Measurements from ENCODE around the gene CREB3L1. TPM values are rescaled to one million over a fixed set of nuclear protein-coding genes. Genes with fewer than 3 reads are reported as not detected.

Gene CREB3L1
- total and polyA plus RNA-seq, 2 of the 13 experiments (the other 11 are each of a cell fraction or from before 2014, with no cell fraction given): not detected

DNA sequence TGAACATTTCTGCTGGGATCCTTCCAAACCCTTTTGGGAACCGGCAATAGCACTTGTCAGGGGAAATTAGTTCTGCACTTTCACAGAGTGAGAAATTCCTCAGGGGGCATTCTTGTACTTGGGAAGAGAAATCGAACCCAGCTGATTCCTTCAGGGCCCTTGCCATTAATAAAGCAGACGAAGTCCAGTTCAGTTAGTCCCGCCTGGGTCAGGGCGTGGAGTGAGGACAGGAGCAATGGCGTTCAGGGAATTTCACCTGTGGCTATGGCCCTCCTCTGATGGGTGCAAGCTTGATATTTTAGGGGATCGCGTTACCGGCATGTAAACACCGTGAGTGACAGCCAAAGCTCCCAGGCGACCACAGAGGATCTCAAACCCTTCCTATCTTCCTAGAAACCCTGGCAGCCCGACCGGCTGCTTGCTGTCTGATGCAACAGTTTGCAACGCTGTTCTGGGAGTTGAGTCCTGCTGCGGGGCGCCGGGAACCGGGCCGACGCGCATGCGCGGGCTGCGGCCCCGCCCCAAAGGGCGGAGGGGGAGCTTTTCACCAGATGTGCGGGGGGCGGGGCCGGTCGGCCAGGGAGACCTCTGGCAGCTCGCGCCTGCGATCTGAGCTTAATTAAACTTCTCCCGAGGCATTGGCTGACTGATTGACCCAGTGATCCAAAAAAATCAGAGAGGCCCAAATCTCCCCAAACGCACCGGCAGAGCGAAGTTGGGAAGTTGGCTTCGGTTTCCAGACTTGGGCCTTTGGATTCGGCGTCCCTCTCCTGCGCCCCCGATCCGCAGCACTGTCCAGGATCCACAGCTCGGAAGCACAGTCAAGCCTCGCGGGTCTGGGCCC, 34.3 kb upstream of the CREB3L1 start (continued):
- peak; percentile 16; the same call in 1 of the 2 replicates for TF ChIP-seq ATF7 (IDR thresholded peaks at IDR 0.05)
- 0 out of 2 replicates have a peak, but pooled peaks have one; percentile 67 for TF ChIP-seq ATF7 (CRISPR knock-in tag; IDR thresholded peaks at IDR 0.05)
- TF ChIP-seq NFATC3 (CRISPR knock-in tag; IDR thresholded peaks at IDR 0.05): no peak
- TF ChIP-seq POLR2AphosphoS5 (IDR thresholded peaks at IDR 0.05; ENCODE audit: low read depth, low read length): peak; percentile 90
- TF ChIP-seq SOX13 (IDR thresholded peaks at IDR 0.05): no peak
- peak in 1 of 2 experiments; percentile 15; a peak in 1 of 4 replicates for TF ChIP-seq SOX13 (CRISPR knock-in tag; conservative IDR thresholded peaks at IDR 0.05 in 1 of 2, IDR thresholded peaks at IDR 0.05 in 1 of 2)
- TF ChIP-seq, protein P1, sequence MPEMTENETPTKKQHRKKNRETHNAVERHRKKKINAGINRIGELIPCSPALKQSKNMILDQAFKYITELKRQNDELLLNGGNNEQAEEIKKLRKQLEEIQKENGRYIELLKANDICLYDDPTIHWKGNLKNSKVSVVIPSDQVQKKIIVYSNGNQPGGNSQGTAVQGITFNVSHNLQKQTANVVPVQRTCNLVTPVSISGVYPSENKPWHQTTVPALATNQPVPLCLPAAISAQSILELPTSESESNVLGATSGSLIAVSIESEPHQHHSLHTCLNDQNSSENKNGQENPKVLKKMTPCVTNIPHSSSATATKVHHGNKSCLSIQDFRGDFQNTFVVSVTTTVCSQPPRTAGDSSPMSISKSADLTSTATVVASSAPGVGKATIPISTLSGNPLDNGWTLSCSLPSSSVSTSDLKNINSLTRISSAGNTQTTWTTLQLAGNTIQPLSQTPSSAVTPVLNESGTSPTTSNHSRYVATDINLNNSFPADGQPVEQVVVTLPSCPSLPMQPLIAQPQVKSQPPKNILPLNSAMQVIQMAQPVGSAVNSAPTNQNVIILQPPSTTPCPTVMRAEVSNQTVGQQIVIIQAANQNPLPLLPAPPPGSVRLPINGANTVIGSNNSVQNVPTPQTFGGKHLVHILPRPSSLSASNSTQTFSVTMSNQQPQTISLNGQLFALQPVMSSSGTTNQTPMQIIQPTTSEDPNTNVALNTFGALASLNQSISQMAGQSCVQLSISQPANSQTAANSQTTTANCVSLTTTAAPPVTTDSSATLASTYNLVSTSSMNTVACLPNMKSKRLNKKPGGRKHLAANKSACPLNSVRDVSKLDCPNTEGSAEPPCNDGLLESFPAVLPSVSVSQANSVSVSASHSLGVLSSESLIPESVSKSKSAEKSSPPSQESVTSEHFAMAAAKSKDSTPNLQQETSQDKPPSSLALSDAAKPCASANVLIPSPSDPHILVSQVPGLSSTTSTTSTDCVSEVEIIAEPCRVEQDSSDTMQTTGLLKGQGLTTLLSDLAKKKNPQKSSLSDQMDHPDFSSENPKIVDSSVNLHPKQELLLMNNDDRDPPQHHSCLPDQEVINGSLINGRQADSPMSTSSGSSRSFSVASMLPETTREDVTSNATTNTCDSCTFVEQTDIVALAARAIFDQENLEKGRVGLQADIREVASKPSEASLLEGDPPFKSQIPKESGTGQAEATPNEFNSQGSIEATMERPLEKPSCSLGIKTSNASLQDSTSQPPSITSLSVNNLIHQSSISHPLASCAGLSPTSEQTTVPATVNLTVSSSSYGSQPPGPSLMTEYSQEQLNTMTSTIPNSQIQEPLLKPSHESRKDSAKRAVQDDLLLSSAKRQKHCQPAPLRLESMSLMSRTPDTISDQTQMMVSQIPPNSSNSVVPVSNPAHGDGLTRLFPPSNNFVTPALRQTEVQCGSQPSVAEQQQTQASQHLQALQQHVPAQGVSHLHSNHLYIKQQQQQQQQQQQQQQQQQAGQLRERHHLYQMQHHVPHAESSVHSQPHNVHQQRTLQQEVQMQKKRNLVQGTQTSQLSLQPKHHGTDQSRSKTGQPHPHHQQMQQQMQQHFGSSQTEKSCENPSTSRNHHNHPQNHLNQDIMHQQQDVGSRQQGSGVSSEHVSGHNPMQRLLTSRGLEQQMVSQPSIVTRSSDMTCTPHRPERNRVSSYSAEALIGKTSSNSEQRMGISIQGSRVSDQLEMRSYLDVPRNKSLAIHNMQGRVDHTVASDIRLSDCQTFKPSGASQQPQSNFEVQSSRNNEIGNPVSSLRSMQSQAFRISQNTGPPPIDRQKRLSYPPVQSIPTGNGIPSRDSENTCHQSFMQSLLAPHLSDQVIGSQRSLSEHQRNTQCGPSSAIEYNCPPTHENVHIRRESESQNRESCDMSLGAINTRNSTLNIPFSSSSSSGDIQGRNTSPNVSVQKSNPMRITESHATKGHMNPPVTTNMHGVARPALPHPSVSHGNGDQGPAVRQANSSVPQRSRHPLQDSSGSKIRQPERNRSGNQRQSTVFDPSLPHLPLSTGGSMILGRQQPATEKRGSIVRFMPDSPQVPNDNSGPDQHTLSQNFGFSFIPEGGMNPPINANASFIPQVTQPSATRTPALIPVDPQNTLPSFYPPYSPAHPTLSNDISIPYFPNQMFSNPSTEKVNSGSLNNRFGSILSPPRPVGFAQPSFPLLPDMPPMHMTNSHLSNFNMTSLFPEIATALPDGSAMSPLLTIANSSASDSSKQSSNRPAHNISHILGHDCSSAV (CRISPR knock-in tag; IDR thresholded peaks at IDR 0.05; ENCODE audit: borderline replicate concordance): no peak
- TF ChIP-seq, protein P2, sequence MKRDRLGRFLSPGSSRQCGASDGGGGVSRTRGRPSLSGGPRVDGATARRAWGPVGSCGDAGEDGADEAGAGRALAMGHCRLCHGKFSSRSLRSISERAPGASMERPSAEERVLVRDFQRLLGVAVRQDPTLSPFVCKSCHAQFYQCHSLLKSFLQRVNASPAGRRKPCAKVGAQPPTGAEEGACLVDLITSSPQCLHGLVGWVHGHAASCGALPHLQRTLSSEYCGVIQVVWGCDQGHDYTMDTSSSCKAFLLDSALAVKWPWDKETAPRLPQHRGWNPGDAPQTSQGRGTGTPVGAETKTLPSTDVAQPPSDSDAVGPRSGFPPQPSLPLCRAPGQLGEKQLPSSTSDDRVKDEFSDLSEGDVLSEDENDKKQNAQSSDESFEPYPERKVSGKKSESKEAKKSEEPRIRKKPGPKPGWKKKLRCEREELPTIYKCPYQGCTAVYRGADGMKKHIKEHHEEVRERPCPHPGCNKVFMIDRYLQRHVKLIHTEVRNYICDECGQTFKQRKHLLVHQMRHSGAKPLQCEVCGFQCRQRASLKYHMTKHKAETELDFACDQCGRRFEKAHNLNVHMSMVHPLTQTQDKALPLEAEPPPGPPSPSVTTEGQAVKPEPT (CRISPR knock-in tag; IDR thresholded peaks at IDR 0.05; ENCODE audit: low read depth): peak; percentile 63; the same call in 1 of the 2 replicates
- no peak for TF ChIP-seq ZSCAN22 (CRISPR knock-in tag; IDR thresholded peaks at IDR 0.05)
- TF ChIP-seq, protein P3, sequence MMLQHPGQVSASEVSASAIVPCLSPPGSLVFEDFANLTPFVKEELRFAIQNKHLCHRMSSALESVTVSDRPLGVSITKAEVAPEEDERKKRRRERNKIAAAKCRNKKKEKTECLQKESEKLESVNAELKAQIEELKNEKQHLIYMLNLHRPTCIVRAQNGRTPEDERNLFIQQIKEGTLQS (CRISPR knock-in tag; IDR thresholded peaks at IDR 0.05): peak; percentile 83
- 0 out of 2 replicates have a peak, but pooled peaks have one; percentile 60 for TF ChIP-seq ZNF775 (CRISPR knock-in tag; IDR thresholded peaks at IDR 0.05; ENCODE audit: borderline replicate concordance)
- TF ChIP-seq PAWR (CRISPR knock-in tag; IDR thresholded peaks at IDR 0.05; ENCODE audit: borderline replicate concordance): no peak
- TF ChIP-seq, protein P4, sequence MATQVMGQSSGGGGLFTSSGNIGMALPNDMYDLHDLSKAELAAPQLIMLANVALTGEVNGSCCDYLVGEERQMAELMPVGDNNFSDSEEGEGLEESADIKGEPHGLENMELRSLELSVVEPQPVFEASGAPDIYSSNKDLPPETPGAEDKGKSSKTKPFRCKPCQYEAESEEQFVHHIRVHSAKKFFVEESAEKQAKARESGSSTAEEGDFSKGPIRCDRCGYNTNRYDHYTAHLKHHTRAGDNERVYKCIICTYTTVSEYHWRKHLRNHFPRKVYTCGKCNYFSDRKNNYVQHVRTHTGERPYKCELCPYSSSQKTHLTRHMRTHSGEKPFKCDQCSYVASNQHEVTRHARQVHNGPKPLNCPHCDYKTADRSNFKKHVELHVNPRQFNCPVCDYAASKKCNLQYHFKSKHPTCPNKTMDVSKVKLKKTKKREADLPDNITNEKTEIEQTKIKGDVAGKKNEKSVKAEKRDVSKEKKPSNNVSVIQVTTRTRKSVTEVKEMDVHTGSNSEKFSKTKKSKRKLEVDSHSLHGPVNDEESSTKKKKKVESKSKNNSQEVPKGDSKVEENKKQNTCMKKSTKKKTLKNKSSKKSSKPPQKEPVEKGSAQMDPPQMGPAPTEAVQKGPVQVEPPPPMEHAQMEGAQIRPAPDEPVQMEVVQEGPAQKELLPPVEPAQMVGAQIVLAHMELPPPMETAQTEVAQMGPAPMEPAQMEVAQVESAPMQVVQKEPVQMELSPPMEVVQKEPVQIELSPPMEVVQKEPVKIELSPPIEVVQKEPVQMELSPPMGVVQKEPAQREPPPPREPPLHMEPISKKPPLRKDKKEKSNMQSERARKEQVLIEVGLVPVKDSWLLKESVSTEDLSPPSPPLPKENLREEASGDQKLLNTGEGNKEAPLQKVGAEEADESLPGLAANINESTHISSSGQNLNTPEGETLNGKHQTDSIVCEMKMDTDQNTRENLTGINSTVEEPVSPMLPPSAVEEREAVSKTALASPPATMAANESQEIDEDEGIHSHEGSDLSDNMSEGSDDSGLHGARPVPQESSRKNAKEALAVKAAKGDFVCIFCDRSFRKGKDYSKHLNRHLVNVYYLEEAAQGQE (IDR thresholded peaks at IDR 0.05; ENCODE audit: borderline replicate concordance in 1 of 2, low read depth in 1 of 2, low read length in 2 of 2): peak in 1 of 2 experiments; percentile 47; a peak in 1 of 4 replicates
